Right lobe of liver (tissue), 4 donors: ENCODE results near the gene FEN1.

Experiments
- CTCF ChIP-seq, 4 donors: fragments of 200-600 bp in 3 of 4; fragments of 450-650 bp in 1 of 4; IDR thresholded peaks; one replicate each; pipeline versions ENCODE4 v1.5.1 to v1.8.0; 2016 to 2022; ENCODE audit warnings: antibody characterized with exemption in 4 of 4, mild to moderate bottlenecking in 2 of 4
- POLR2A ChIP-seq: fragments of 450-650 bp; IDR thresholded peaks from one replicate; pipeline ENCODE4 v1.6.1; 2017; ENCODE audit warnings: antibody characterized with exemption, mild to moderate bottlenecking
- donor health status: DM: no; HTN: no; CAD: no.
- donor health status: DM: no; HTN: no; CAD: no.
- donor health status: DM: no; HTN: yes; CAD: no.

GRCh38 chr11:61779666-61780525 is 12.8 kb upstream of the FEN1 start:
- TF ChIP-seq CTCF (IDR thresholded peaks at IDR 0.05) (no peak), POLR2A (no peak)
